Activated CD8-positive, alpha-beta memory T cell treated with anti-CD3 and anti-CD28 coated beads, Interleukin-2, amount 50 U/mL, for 48 hours (primary cell): ENCODE measurements around the gene C1QL1.
A peak's percentile ranks its signal among the peaks of the same experiment; 100 is the strongest.

Source experiments
- DNase-seq: peaks from one replicate; pipeline ENCODE4 v3.0.0-alpha.2; 2020

The C1QL1 gene

GRCh38 chr17:44912763-44913544, 55.1 kb downstream of the C1QL1 start:
- no peak for DNase-seq

- DNase-seq: peak; percentile 71
Observed at GRCh38 chr17:44911133-44912001, 56.7 kb downstream of the C1QL1 start.

GRCh38 chr17:44910231-44911106, 57.6 kb downstream of the C1QL1 start:
- no peak for DNase-seq
